ENCODE measurements around the gene CROCC. TPM values are rescaled to one million over a fixed set of nuclear protein-coding genes. Genes with fewer than 3 reads are reported as not detected.
"Not testable (repeated sequence)": the region's sequence is repeated elsewhere in the genome, so short reads cannot be mapped to it uniquely, and the experiment has no call there.

The CROCC gene
- polyA plus RNA-seq (2012; ENCODE audit: missing spikeins), result 3.1 TPM

- FAIRE-seq, result no peak
Measured at GRCh38 chr1:16921391-16922185, at the start of gene CROCC. TSS of gene CROCC (plus strand) at chr1:16921931. CDS start at chr1:16922019, 88 bp downstream.

GRCh38 chr1:16872152-16873075, 49.3 kb upstream of the CROCC start:
- FAIRE-seq; DNase-seq (ENCODE audit: insufficient read length): not testable (repeated sequence)

More at GRCh38 chr1:16921391-16922185, at the start of gene CROCC:
- no peak for DNase-seq (ENCODE audit: insufficient read length)
- no peak for TF ChIP-seq POLR2A (IDR thresholded peaks at IDR 0.05; ENCODE audit: low read depth, low read length)
- no peak for TF ChIP-seq TAF1 (IDR thresholded peaks at IDR 0.05; ENCODE audit: borderline replicate concordance, low read depth, low read length)

DNA sequence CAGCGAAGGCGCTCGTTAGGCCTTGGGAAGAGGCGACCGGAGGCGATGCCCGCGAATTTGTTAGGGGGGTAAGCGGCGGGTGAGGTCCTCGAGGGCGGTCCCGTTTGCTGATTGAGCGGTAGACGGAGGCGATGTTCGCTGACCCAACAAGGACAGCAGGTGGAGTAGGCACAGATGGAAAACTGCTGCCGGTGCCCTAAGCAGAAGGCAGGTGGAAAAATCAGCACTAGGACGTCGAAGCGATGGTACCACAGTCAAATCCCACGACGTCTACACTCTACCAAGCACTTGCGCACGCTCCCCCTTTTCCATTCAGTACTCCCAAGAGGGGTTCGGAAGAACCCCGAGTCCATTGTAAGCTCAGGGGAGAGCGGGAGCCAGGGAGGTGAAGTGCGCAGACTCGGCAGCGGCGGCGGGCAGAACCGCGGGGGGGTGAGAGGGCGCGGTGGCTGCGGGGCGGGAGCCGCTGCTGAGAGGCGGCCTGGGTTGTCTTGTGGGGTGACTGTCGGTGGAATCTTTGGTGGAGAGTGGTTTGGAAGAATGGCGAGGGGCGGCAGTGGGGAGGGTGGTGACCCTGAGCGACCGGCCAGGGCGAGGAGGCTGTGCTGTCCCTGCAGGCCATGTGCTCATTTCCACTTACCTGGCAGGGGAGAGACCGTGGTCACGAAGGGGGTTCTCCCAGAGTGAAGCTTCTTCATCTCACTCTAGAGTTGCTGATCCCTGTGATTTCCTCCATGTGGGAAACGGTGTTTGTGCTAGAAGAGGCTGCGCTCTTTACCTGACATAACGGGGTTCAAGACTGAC, 48.5 kb upstream of the CROCC start:
- FAIRE-seq; DNase-seq (ENCODE audit: insufficient read length): not testable (repeated sequence)

DNA sequence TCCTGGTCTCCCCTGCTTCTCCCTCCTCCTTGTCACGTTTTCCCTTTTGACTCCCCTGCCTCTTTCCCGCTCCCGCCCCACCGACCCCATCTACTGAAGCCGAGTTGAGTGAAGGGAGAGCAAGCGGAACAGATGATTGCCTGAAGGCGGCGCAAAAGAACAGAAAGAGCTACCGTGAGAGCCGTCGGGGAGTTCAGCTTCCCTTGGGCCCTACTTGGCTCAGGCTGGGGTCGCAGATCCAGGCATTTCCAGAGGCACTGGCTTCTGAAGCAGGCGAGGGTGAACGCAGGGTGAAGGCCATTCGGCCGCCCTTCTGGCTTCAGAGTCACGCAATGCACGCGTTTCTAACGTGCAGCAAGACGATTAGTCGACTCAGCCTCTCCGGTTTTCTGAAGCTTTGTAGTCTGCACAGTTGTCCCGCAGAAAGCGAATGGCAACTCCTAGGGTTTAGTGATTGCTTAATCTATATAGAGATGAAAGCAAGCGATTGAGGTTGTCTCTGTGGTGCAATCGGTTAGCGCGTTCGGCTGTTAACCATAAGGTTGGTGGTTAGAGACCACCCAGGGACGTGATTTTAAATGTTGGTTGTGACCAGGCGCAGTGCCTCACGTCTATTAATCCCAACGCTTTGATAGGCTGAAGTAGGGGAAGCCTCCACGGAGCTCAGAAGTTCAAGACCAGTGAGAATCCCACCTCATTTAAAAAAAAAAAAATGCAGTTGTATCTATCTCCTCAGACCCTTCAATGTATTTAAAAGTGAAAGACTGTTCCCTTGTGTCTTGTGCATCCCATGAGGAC, 46.6 kb upstream of the CROCC start:
- FAIRE-seq; DNase-seq (ENCODE audit: insufficient read length): not testable (repeated sequence)

GRCh38 chr1:16881742-16882141, 40.0 kb upstream of the CROCC start:
- FAIRE-seq; DNase-seq (ENCODE audit: insufficient read length): not testable (repeated sequence)

DNA sequence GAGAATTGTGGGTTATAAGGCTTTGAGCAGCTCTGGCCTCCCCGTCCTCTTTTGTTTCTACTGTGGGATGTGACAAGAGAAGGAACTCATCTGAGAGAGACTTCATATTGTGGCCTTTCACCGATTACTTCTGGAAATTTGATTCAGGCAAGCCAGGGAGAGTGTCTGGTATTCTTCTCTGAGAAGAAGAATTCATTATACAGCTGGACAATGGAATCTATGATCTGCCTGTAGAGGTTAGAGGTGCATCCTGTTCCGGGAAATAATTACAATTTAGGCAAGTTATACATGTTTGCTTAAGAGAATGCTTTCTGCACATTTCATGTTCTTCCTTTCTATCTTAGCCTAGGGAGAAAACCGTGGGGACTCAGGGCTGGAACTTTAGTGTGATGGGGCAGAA, 38.7 kb upstream of the CROCC start:
- TF ChIP-seq POLR2A (IDR thresholded peaks at IDR 0.05; ENCODE audit: low read depth, low read length) (no peak), TAF1 (IDR thresholded peaks at IDR 0.05; ENCODE audit: borderline replicate concordance, low read depth, low read length) (no peak)
- no peak for DNase-seq (ENCODE audit: insufficient read length)
- FAIRE-seq, result no peak

DNA sequence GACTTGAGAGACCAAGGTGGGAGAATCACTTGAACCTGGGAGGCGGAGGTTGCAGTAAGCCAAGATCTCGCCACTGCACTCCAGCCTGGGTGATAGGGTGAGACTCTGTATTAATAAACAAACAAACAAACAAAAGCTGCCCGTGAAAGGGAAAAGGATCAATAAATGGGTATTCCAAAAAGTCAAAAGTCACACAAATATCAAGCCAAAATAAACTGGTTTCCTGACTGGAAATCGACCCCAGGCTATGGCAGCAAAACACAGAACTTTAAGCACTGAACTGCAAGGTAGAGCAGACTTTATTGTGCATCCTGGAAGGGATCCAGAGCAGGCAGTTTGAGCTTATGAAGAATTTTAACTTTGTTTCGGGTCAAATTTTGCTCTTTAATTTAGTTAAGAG, 37.2 kb upstream of the CROCC start:
- FAIRE-seq; DNase-seq (ENCODE audit: insufficient read length): not testable (repeated sequence)

GRCh38 chr1:16886860-16887605, 34.7 kb upstream of the CROCC start:
- no peak for TF ChIP-seq POLR2AphosphoS5 (IDR thresholded peaks at IDR 0.05; ENCODE audit: low read depth, low read length)
- no peak for TF ChIP-seq TAF1 (IDR thresholded peaks at IDR 0.05; ENCODE audit: borderline replicate concordance, low read depth, low read length)
- no peak for TF ChIP-seq POLR2A (IDR thresholded peaks at IDR 0.05; ENCODE audit: low read depth, low read length)
- FAIRE-seq, result no peak

GRCh38 chr1:16888860-16889816, 32.6 kb upstream of the CROCC start:
- no peak for DNase-seq (ENCODE audit: insufficient read length)

More at GRCh38 chr1:16886860-16887605, 34.7 kb upstream of the CROCC start:
- DNase-seq (ENCODE audit: insufficient read length), result no peak

DNA sequence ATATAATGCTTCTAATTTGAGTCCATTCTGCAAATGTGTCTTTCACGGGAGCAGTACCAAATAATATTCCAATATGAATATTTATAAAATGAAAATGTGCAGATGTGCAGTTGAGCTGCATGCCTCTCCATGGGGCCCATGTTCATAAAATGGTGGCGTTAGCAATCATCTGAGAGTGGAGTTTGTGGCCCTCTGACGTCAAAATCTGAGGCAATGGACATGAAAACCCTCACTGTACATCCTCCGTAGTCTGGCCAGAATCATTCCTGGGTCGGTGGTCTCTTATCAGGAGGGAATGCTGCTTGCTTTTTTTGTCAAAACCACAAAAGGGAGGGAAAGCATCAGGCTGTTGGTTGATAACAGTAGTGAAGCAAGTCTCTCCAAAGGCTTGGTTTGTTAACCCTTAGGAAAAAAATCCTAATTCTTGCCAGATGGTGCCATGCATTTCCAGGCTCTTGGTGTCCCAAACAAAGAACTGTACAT, 31.2 kb upstream of the CROCC start:
- not testable (repeated sequence) for FAIRE-seq; DNase-seq (ENCODE audit: insufficient read length)

More at GRCh38 chr1:16888860-16889816, 32.6 kb upstream of the CROCC start:
- FAIRE-seq, result no peak
- no peak for TF ChIP-seq POLR2AphosphoS5 (IDR thresholded peaks at IDR 0.05; ENCODE audit: low read depth, low read length)
- TF ChIP-seq POLR2A (IDR thresholded peaks at IDR 0.05; ENCODE audit: low read depth, low read length), result no peak
- no peak for TF ChIP-seq TAF1 (IDR thresholded peaks at IDR 0.05; ENCODE audit: borderline replicate concordance, low read depth, low read length)

DNA sequence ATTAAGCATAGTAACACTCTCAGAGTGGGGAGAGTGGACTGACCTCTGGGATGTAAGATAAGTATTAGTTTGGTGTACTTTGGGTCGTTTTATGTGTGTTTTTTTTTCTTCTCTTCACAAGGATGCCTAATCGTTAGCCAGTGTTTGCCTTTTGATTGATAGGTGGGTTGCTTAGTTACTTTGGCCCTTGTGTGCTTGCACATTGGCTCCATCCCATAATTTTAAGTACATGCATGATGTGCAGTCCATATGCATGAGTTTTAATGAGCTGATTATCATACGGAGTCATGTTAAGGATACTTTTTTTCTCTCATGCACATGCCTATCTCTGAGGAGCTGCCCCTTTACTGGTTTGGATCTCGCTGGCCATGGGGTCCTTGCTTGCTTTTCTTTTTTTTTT, 30.7 kb upstream of the CROCC start:
- not testable (repeated sequence) for DNase-seq (ENCODE audit: insufficient read length); FAIRE-seq

GRCh38 chr1:16892978-16893525, 28.7 kb upstream of the CROCC start:
- not testable (repeated sequence) for DNase-seq (ENCODE audit: insufficient read length); FAIRE-seq

DNA sequence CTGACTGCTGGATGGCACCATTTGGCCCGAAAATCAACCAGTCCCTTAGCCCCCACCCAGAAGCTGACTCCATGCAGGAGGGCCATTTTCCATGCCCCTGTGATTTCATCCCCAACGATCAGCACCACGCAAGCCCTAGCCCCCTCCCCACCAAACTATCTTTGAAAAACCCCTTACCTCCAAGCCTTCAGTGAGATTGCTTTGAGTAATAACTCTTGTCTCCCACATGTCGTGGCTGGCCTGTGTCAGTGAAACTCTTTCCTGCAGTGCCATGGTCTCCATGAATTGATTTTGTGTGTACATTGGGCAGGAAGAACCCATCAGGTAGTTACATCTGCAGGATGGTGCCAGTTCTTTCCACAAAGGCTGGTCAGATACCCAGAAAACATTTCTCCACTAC, 27.9 kb upstream of the CROCC start:
- DNase-seq (ENCODE audit: insufficient read length); FAIRE-seq: not testable (repeated sequence)

DNA sequence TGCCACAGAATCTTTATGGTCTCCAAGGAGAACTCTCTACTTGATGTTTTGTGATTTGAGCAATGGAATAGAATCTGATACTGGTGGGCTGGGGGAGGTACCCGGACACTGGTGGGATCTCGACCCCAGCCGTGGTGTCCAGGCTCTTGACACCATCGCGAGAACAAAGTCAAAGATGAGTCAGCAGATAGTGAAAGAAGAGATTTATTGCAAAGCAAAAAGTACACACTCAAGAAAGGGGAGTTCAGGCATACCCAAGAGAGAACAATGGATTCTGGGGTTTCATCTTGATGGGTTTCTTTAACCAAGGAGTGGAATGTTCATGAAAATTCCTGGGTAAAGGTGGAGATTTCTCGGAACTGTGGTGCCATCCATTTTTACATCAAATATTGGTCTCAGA, 27.4 kb upstream of the CROCC start:
- not testable (repeated sequence) for FAIRE-seq

GRCh38 chr1:16895233-16895597, 26.5 kb upstream of the CROCC start:
- DNase-seq (ENCODE audit: insufficient read length); FAIRE-seq: not testable (repeated sequence)

More for the DNA sequence above, 27.4 kb upstream of the CROCC start:
- not testable (repeated sequence) for DNase-seq (ENCODE audit: insufficient read length)
